ENCODE data around the gene CYP1A2.
"Not testable (repeated sequence)": the region's sequence is repeated elsewhere in the genome, so short reads cannot be mapped to it uniquely, and the experiment has no call there.

The CYP1A2 gene

DNA sequence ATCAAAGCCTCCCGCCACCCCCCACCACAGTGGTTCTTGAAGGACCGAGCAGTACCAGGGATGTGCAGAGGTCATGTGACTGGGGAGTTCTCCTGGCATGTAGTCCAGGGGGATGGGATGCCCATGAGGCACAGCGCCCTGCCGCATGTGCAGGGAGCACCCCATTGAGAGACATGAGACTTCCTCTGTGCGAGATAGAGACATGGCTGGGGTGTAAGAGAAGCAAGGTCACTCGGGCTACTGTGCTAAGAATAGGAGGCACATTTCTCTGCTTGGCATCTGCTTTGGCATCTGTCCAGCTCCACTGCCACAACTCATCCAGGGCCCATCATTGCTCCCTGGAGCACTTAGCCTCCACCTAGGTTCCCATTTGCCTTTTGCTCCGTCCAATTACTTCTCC is 20.9 kb upstream of the CYP1A2 start:
- DNase-seq, result no peak
- Histone ChIP-seq H3K36me3 (ENCODE audit: control insufficient read depth in 4 of 4, insufficient read depth in 4 of 4, low read length in 3 of 4) (no peaks in the 10 kb centered on the region), H3K4me3 (ENCODE audit: control insufficient read depth in 1 of 7, extremely low read depth in 1 of 7, insufficient read depth in 4 of 7, low read depth in 2 of 7, low read length in 6 of 7) (no peak overlapping the region), H3K4me1 (ENCODE audit: control extremely low read depth in 1 of 4, control insufficient read depth in 4 of 4, insufficient read depth in 4 of 4, low read length in 3 of 4) (peaks cover 0 to 29% (median 21%) of the 10 kb centered on the region in 4 experiments), H3K27ac (ENCODE audit: insufficient read depth in 1 of 2, low read depth in 1 of 2, low read length in 2 of 2, poor library complexity in 1 of 2, severe bottlenecking in 2 of 2) (no peak overlapping the region), H3K9me3 (ENCODE audit: control extremely low read depth in 1 of 5, control insufficient read depth in 4 of 5, insufficient read depth in 2 of 5, low read depth in 1 of 5, low read length in 4 of 5) (no peaks in the 10 kb centered on the region), H3K27me3 (replicated peaks in 2 of 5; ENCODE audit: control insufficient read depth in 4 of 5, insufficient read depth in 5 of 5, low read length in 4 of 5) (peaks cover 2 to 35% (median 8%) of the 10 kb centered on the region in 5 experiments)
- WGBS (ENCODE audit: insufficient coverage), result 100% methylated on average over 3 of the region's 7 CpGs
- CTCF ChIA-PET, result interaction anchor here (1.0 kb wide), 1 partner anchor 219 kb away, joined by 3 read pairs; no protein-coding TSS in a partner anchor
- POLR2A ChIA-PET, result no interaction called here

DNA sequence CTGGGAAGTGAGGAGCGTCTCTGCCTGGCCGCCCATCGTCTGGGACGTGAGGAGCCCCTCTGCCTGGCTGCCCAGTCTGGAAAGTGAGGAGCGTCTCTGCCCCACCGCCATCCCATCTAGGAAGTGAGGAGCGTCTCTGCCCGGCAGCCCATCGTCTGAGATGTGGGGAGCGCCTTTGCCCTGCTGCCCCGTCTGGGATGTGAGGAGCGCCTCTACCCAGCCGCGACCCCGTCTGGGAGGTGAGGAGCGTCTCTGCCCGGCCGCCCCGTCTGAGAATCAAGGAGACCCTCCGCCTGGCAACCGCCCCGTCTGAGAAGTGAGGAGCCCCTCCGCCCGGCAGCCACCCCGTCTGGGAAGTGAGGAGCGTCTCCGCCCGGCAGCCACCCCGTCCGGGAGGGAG is 19.9 kb upstream of the CYP1A2 start:
- CTCF ChIA-PET, result not testable (repeated sequence)

DNA sequence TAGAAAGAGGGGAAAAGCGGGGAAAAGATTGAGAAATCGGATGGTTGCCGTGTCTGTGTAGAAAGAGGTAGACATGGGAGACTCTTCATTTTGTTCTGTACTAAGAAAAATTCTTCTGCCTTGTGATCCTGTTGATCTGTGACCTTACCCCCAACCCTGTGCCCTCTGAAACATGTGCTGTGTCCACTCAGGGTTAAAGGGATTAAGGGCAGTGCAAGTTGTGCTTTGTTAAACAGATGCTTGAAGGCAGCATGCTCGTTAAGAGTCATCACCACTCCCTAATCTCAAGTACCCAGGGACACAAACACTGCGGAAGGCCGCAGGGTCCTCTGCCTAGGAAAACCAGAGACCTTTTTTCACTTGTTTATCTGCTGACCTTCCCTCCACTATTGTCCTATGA is 19.3 kb upstream of the CYP1A2 start:
- H3K27ac ChIP-seq (ENCODE audit: insufficient read depth in 1 of 2, low read depth in 1 of 2, low read length in 2 of 2, poor library complexity in 1 of 2, severe bottlenecking in 2 of 2); DNase-seq; H3K36me3 ChIP-seq (ENCODE audit: control insufficient read depth in 4 of 4, insufficient read depth in 4 of 4, low read length in 3 of 4); H3K4me3 ChIP-seq (ENCODE audit: control insufficient read depth in 1 of 7, extremely low read depth in 1 of 7, insufficient read depth in 4 of 7, low read depth in 2 of 7, low read length in 6 of 7); H3K9me3 ChIP-seq (ENCODE audit: control extremely low read depth in 1 of 5, control insufficient read depth in 4 of 5, insufficient read depth in 2 of 5, low read depth in 1 of 5, low read length in 4 of 5); CTCF ChIA-PET; POLR2A ChIA-PET: not testable (repeated sequence)
- no CpG with 5 or more reads among the region's 6 CpGs for WGBS (ENCODE audit: insufficient coverage)
- Histone ChIP-seq H3K4me1 (ENCODE audit: control extremely low read depth in 1 of 4, control insufficient read depth in 4 of 4, insufficient read depth in 4 of 4, low read length in 3 of 4) (peaks cover 0 to 29% (median 21%) of the 10 kb centered on the region in 4 experiments), H3K27me3 (replicated peaks in 2 of 5; ENCODE audit: control insufficient read depth in 4 of 5, insufficient read depth in 5 of 5, low read length in 4 of 5) (peaks cover 2 to 34% (median 8%) of the 10 kb centered on the region in 5 experiments)

More for the DNA sequence above, 19.9 kb upstream of the CYP1A2 start:
- 98% methylated on average over 10 of the region's 30 CpGs for WGBS (ENCODE audit: insufficient coverage)
- peaks cover 0 to 29% (median 21%) of the 10 kb centered on the region in 4 experiments for H3K4me1 ChIP-seq (ENCODE audit: control extremely low read depth in 1 of 4, control insufficient read depth in 4 of 4, insufficient read depth in 4 of 4, low read length in 3 of 4)
- H3K4me3 ChIP-seq (ENCODE audit: control insufficient read depth in 1 of 7, extremely low read depth in 1 of 7, insufficient read depth in 4 of 7, low read depth in 2 of 7, low read length in 6 of 7); H3K9me3 ChIP-seq (ENCODE audit: control extremely low read depth in 1 of 5, control insufficient read depth in 4 of 5, insufficient read depth in 2 of 5, low read depth in 1 of 5, low read length in 4 of 5); H3K36me3 ChIP-seq (ENCODE audit: control insufficient read depth in 4 of 4, insufficient read depth in 4 of 4, low read length in 3 of 4); DNase-seq; H3K27ac ChIP-seq (ENCODE audit: insufficient read depth in 1 of 2, low read depth in 1 of 2, low read length in 2 of 2, poor library complexity in 1 of 2, severe bottlenecking in 2 of 2); POLR2A ChIA-PET: not testable (repeated sequence)
- H3K27me3 ChIP-seq (replicated peaks in 2 of 5; ENCODE audit: control insufficient read depth in 4 of 5, insufficient read depth in 5 of 5, low read length in 4 of 5), result peaks cover 2 to 35% (median 8%) of the 10 kb centered on the region in 5 experiments

DNA sequence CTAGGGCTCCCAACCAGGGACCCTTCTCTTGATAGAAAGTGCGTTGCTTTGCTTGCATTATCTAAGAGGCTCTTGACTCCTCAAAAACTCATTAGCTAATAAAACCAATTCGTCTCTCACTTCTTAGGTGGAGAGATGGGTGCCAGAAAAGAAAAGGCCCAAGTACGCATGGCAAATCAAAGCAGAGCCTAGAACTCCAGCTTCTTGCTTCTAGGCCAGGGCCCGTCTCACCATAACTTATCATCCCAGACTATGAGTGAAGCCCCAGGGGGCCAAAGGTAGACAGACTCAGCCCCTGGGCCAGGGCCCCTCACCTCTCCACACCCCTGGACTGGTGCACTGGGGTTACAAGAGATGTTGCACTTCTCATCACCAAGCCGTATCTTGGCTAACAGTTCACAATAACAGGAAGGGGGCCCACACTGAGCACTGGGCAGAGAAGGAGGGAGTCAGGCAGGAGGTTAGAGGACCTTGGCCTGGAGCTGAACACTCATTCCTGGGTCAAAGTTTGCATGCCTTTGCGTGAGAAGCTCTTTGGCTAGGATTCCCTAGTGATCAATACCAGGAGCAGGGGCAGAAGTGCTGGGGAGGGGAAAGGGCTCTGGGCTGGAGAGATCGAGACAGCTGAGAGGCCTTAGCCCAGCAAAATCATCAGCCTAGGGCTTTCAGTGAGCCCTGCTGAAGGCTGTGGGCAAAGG is 17.9 kb upstream of the CYP1A2 start:
- ChIA-PET CTCF (interaction anchor here (1.6 kb wide), 1 partner anchor 38 kb away, joined by 5 read pairs; no protein-coding TSS in a partner anchor), POLR2A (no interaction called here)
- H3K27me3 ChIP-seq (replicated peaks in 2 of 5; ENCODE audit: control insufficient read depth in 4 of 5, insufficient read depth in 5 of 5, low read length in 4 of 5), result peaks cover 0 to 22% (median 5%) of the 10 kb centered on the region in 5 experiments
- H3K4me1 ChIP-seq (ENCODE audit: control extremely low read depth in 1 of 4, control insufficient read depth in 4 of 4, insufficient read depth in 4 of 4, low read length in 3 of 4), result peaks cover 0 to 26% (median 14%) of the 10 kb centered on the region in 4 experiments
- no peak for DNase-seq
- no peaks in the 10 kb centered on the region for H3K36me3 ChIP-seq (ENCODE audit: control insufficient read depth in 4 of 4, insufficient read depth in 4 of 4, low read length in 3 of 4)
- WGBS (ENCODE audit: insufficient coverage), result 86% methylated on average over 7 of the region's 7 CpGs
- H3K27ac ChIP-seq (ENCODE audit: insufficient read depth in 1 of 2, low read depth in 1 of 2, low read length in 2 of 2, poor library complexity in 1 of 2, severe bottlenecking in 2 of 2), result no peak overlapping the region
- no peaks in the 10 kb centered on the region for H3K9me3 ChIP-seq (ENCODE audit: control extremely low read depth in 1 of 5, control insufficient read depth in 4 of 5, insufficient read depth in 2 of 5, low read depth in 1 of 5, low read length in 4 of 5)
- H3K4me3 ChIP-seq (ENCODE audit: control insufficient read depth in 1 of 7, extremely low read depth in 1 of 7, insufficient read depth in 4 of 7, low read depth in 2 of 7, low read length in 6 of 7), result no peak overlapping the region

DNA sequence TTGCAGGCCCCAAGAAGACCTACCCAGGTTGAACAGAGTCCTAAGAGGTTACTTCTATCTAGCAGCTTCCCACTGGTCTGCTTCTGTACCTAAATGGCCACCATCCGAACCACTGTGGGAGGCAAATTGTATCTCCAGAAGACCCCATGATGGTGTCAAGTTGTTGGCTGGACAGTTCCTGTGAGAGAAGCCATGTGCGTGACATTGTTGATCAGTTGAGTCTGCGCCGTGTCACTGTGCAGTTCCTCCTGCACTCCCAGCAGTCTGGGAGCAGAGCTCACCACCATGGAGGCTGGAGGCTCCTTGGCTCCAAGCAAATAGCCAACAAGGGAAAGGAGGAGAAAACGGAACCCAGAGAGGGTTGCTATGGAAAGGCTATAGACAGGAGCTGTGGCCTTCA is 15.8 kb upstream of the CYP1A2 start:
- DNase-seq, result no peak
- Histone ChIP-seq H3K27me3 (replicated peaks in 2 of 5; ENCODE audit: control insufficient read depth in 4 of 5, insufficient read depth in 5 of 5, low read length in 4 of 5) (peaks cover 0 to 3% (median 0%) of the 10 kb centered on the region in 5 experiments), H3K9me3 (ENCODE audit: control extremely low read depth in 1 of 5, control insufficient read depth in 4 of 5, insufficient read depth in 2 of 5, low read depth in 1 of 5, low read length in 4 of 5) (no peaks in the 10 kb centered on the region)

DNA sequence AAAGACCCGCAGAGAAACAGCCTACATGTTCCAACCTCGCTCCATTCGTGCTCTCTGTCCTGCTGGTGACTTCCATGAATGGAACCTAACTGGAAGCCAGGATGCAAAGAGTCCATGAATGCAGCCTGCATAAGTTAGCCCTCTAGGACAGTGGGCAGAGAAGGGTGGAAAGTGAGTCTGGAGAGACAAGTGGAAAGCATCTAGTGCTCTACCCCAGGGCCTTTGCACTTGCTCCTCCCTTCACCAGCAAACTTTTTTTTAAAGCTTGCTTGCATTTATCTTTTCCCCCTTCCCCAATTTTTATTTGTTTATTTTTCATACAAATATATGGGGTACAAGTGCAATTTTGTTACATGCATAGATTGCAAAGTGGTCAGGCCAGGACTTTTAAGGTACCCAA is 15.4 kb upstream of the CYP1A2 start:
- CTCF ChIA-PET, result no interaction called here
- peaks cover 0 to 3% (median 0%) of the 10 kb centered on the region in 5 experiments for H3K9me3 ChIP-seq (ENCODE audit: control extremely low read depth in 1 of 5, control insufficient read depth in 4 of 5, insufficient read depth in 2 of 5, low read depth in 1 of 5, low read length in 4 of 5)

More for the DNA sequence above, 15.8 kb upstream of the CYP1A2 start:
- Histone ChIP-seq H3K4me3 (ENCODE audit: control insufficient read depth in 1 of 7, extremely low read depth in 1 of 7, insufficient read depth in 4 of 7, low read depth in 2 of 7, low read length in 6 of 7) (no peak overlapping the region), H3K4me1 (ENCODE audit: control extremely low read depth in 1 of 4, control insufficient read depth in 4 of 4, insufficient read depth in 4 of 4, low read length in 3 of 4) (peaks cover 0 to 15% (median 2%) of the 10 kb centered on the region in 4 experiments), H3K36me3 (ENCODE audit: control insufficient read depth in 4 of 4, insufficient read depth in 4 of 4, low read length in 3 of 4) (no peaks in the 10 kb centered on the region), H3K27ac (ENCODE audit: insufficient read depth in 1 of 2, low read depth in 1 of 2, low read length in 2 of 2, poor library complexity in 1 of 2, severe bottlenecking in 2 of 2) (no peak overlapping the region)
- POLR2A ChIA-PET, result no interaction called here
- 100% methylated on average over 4 of the region's 5 CpGs for WGBS (ENCODE audit: insufficient coverage)
- CTCF ChIA-PET, result interaction anchor here (1.2 kb wide), 1 partner anchor 98 kb away, joined by 6 read pairs; no protein-coding TSS in a partner anchor

DNA sequence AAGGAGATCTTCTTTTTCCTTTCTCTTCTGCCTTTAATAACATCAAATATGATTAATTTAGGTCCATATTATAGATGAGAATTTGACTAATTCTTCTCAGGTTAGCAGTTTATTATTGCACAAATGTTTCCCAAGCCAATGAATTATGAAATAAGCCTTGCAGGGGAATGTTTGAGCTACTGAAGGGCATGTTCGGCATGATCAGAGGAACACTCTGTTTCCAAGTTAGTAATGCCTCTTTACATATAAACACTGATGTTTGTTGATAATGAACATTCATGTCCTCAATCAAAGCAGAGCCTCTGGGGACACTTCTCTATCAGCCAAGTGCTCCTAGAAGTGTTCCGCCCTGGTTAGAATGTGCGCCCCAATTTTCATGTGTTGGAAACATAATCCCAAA is 13.3 kb upstream of the CYP1A2 start:
- POLR2A ChIA-PET, result no interaction called here
- no CpG with 5 or more reads among the region's 3 CpGs for WGBS (ENCODE audit: insufficient coverage)
- Histone ChIP-seq H3K4me3 (ENCODE audit: control insufficient read depth in 1 of 7, extremely low read depth in 1 of 7, insufficient read depth in 4 of 7, low read depth in 2 of 7, low read length in 6 of 7) (no peak overlapping the region), H3K27ac (ENCODE audit: insufficient read depth in 1 of 2, low read depth in 1 of 2, low read length in 2 of 2, poor library complexity in 1 of 2, severe bottlenecking in 2 of 2) (no peak overlapping the region), H3K9me3 (ENCODE audit: control extremely low read depth in 1 of 5, control insufficient read depth in 4 of 5, insufficient read depth in 2 of 5, low read depth in 1 of 5, low read length in 4 of 5) (peaks cover 0 to 3% (median 0%) of the 10 kb centered on the region in 5 experiments), H3K4me1 (ENCODE audit: control extremely low read depth in 1 of 4, control insufficient read depth in 4 of 4, insufficient read depth in 4 of 4, low read length in 3 of 4) (peaks cover 0 to 10% (median 2%) of the 10 kb centered on the region in 4 experiments), H3K36me3 (ENCODE audit: control insufficient read depth in 4 of 4, insufficient read depth in 4 of 4, low read length in 3 of 4) (no peaks in the 10 kb centered on the region), H3K27me3 (replicated peaks in 2 of 5; ENCODE audit: control insufficient read depth in 4 of 5, insufficient read depth in 5 of 5, low read length in 4 of 5) (no peaks in the 10 kb centered on the region)
- CTCF ChIA-PET, result interaction anchor here (1.1 to 1.6 kb wide), 2 partner anchors 8 to 26 kb away, joined by 3 read pairs; no protein-coding TSS in a partner anchor
- no peak for DNase-seq

More for the DNA sequence above, 15.4 kb upstream of the CYP1A2 start:
- no peak for DNase-seq
- H3K36me3 ChIP-seq (ENCODE audit: control insufficient read depth in 4 of 4, insufficient read depth in 4 of 4, low read length in 3 of 4), result no peaks in the 10 kb centered on the region
- POLR2A ChIA-PET, result no interaction called here
- H3K4me1 ChIP-seq (ENCODE audit: control extremely low read depth in 1 of 4, control insufficient read depth in 4 of 4, insufficient read depth in 4 of 4, low read length in 3 of 4), result peaks cover 0 to 15% (median 2%) of the 10 kb centered on the region in 4 experiments
- H3K27ac ChIP-seq (ENCODE audit: insufficient read depth in 1 of 2, low read depth in 1 of 2, low read length in 2 of 2, poor library complexity in 1 of 2, severe bottlenecking in 2 of 2), result no peak overlapping the region
- H3K4me3 ChIP-seq (ENCODE audit: control insufficient read depth in 1 of 7, extremely low read depth in 1 of 7, insufficient read depth in 4 of 7, low read depth in 2 of 7, low read length in 6 of 7), result no peak overlapping the region
- WGBS (ENCODE audit: insufficient coverage), result 100% methylated on average over 1 of the region's 3 CpGs
- no peaks in the 10 kb centered on the region for H3K27me3 ChIP-seq (replicated peaks in 2 of 5; ENCODE audit: control insufficient read depth in 4 of 5, insufficient read depth in 5 of 5, low read length in 4 of 5)

Data from common myeloid progenitor, CD34-positive (primary cell).